Medulla oblongata (tissue), 1 donor: ENCODE data around the gene VILL.
A peak's percentile ranks its signal among the peaks of the same experiment; 100 is the strongest.

ENCODE experiments used
- DNase-seq: peaks from one replicate; pipeline ENCODE4 v3.0.0-alpha.2; 2015; ENCODE audit errors: extremely low spot score

The VILL gene

DNA sequence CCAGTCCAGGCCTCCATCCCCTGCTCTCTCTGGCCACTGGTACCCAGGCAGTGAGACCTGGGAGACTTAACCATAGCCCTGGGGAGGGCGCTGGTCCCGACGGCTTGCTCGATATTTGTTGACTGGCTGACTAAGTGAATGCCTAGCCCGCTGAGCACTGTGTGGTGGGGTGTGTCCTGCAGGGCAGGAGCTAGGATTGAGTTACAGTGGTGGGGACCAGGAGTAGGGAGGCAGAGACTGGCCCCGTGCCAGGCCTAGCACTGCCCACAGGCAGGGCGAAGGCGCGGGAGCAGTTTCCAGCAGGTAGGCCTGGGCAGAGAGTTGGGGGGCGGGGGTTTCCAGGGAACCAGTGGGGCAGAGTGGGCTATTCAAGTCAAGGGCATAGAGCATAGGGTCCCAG lies at the start of gene VILL:
Gene VILL, plus strand, starts transcription at position 260 of the 400 bp plus-strand sequence. CDS start 2,887 bp downstream, outside the sequence.
- DNase-seq = no peak

DNA sequence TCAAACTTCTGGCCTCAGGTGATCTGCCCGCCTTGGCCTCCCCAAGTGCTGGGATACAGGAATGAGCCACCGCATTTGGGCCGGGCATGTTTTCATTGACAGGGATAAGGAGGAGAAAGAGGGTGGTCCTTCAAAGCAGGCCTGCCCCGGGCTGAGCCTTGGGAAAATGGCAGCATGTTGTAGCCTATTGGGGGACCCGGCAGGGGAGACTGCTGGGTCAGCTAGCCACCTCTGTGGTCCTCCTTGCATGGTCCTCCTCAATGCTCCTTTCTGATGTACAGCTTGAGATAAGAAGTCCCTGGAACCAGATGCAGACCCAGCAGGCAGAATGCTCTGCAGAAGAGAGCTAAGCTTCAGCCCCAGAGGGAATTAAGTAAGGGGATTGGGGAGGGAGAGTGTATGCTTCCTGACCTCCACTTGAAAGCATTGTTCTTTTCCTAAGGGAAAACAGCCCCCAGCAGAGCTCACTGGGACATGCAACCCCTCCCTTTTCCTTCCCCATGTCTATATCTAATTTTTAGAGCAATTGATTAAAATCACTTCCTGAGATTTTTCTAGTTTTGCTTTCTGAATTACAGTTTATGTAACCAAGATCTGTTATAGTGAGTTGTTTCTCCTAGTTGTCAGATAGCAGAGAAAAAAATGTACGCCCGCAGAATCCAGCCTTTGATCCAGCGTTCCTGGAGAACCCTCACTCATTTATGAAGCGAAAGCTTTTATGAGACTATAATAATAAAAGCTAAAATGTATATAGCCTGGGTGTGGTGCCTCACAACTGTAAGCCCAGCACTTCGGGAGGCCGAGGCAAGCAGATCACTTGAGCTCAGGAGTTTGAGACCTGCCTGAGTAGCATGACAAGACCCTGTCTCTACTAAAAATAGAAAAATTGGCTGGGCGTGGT lies 48.7 kb upstream of the VILL start:
- DNase-seq = no peak

DNA sequence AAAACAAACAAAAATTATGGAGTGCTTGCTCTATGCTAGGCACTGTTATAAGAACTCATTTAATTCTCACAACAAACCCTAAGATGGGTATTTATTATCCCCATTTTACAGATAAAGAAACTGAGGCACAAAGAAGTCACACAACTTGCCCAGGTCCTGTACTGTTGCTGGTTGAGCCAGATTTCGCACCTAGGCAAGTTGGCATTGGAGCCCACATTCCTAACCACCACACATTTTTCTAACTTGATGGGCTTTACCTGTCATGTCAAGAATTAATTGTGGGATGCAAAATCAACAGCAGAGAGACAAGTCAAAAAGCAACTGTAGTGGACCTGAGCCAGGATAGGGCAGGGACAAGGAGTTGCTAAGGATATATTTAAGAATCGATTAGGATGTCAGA lies 47.9 kb upstream of the VILL start:
- DNase-seq = no peak

DNA sequence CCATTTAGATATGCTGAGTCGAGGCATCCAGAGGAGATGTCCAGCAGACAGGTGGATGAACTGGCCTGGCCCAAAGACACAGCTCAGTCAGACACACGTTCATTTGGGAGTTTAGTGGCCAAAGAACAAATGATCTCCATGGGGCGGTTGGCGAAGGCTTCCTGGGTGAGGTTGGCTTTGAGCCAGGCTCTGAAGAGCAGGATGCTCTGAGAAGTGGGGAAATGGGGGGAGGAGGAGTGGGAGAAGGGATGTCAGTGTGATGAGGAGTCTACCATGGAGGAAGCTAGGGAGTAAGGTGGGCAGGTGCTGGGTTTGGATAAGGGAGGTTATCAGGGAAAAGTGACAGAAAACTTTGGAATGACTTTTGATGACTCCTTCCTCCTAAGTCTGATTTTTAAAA lies 47.5 kb upstream of the VILL start:
- DNase-seq = no peak

DNA sequence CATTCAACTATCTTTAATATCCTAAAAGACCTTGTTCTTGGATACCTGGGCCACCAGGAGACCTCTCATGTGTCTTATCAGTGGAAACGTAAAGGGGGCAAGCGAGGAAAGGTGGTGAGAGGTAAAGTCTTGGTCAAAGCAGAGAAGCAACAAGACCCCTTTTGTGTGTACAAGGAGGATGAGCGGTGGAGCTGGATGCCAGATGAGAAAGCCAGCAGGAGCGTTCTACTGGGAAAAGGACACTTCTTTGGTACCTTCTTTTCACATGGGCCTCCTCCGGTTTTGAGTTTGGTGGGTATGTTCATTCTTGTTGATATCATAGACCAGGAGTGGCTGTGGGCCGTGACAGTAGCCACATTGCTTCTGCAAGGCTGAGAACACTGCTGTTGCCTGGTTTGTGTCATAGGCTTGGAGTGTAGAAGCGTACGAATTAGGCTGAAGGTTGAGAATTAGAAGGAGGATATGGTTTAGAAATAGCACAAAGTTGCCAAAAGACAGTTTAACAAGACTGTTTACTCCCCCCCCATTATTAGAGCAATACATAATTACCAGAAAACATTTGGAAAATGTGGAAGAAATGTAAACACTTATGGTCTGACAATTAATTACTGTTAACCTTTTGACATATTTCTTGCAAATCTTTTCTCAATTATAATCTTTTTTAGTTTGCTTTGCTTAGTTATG lies 46.8 kb upstream of the VILL start:
- DNase-seq = no peak

GRCh38 chr3:37944391-37944842 lies 46.2 kb upstream of the VILL start:
- no peak for DNase-seq

GRCh38 chr3:37945156-37945806 lies 45.3 kb upstream of the VILL start:
- DNase-seq = no peak

GRCh38 chr3:37945807-37946530 lies 44.6 kb upstream of the VILL start:
- DNase-seq = no peak

GRCh38 chr3:37946531-37946889 lies 44.1 kb upstream of the VILL start:
- DNase-seq = no peak

DNA sequence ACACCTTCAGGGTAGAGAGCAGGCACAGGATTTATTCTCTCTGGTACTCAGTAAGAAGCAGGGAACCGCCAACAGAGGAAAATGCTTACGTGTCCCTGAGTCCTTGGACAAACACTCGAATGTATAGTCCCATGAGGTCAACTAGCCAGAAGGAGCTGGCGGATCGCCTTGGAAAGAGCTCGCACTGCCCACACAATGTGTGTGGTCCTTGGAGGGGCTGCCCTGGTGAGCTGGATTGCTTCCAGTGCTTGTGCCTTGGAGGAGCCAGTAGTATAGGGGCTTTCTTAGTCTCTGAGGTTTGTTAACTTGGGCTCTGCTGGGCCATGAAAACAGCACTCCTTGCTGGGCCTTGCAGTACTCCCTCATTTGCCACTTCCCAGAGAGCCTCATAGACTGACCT lies 40.7 kb upstream of the VILL start:
- DNase-seq = no peak

GRCh38 chr3:37952564-37952963 lies 38.0 kb upstream of the VILL start:
- no peak for DNase-seq

DNA sequence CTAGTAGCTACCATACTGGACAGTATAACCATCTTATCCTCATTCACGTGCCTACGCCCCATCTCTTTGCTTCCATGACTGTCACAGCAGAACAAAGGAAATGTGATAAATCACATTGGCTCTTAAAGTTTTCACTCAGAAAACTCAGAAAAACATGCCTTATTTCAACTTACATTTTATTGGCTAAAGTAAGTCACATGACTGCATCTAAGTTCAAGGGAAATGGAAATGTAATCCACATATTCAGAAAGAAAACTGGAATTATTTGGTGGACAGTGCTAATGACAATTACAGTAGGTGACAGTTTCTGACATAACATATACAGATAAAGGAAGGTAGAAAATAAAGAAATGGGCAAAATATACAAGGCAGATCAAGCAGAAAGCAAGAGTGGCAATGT lies 37.4 kb upstream of the VILL start:
- DNase-seq = no peak

- DNase-seq = no peak
These were observed 36.7 kb upstream of the VILL start for GRCh38 chr3:37953707-37954394.

- DNase-seq = no peak
These were observed 35.7 kb upstream of the VILL start for GRCh38 chr3:37954881-37955280.

DNA sequence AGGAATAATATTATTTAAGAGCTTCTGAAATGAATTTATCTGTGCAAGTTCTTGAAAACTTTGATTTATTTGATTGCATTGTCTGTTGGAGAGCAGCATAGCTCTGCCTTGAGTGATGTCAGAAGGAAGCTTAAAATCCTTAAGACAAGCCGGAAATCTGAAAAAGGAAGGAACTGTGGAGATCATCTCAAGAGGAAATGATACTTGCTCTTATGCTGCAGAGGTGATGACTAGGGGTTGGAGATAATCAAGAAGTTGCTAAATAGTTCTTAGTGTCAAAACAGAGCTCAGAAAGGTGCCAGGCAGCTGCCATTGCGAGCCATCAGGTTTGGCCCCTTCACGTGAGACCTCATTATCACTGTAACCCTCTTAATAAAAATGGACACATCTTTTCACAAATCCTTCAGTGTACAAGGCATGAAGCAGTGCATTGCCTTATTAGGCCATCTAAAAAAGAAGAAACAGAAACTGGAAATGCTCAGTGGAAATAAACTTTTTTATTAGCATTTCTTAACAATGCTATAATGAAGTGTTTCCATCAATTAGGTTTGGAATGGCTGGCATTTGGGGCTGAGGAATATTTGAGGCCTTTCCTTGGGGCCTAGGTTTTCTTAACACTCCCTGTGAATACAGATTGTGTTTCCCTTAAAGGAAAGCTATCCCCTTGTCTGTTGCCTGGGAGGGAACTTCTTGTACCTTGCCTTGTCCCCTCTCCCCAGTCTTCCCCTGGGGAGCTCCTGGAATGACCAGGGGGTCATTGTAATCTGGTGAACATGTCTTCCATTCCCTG lies 34.5 kb upstream of the VILL start:
- peak; percentile 47 for DNase-seq

DNA sequence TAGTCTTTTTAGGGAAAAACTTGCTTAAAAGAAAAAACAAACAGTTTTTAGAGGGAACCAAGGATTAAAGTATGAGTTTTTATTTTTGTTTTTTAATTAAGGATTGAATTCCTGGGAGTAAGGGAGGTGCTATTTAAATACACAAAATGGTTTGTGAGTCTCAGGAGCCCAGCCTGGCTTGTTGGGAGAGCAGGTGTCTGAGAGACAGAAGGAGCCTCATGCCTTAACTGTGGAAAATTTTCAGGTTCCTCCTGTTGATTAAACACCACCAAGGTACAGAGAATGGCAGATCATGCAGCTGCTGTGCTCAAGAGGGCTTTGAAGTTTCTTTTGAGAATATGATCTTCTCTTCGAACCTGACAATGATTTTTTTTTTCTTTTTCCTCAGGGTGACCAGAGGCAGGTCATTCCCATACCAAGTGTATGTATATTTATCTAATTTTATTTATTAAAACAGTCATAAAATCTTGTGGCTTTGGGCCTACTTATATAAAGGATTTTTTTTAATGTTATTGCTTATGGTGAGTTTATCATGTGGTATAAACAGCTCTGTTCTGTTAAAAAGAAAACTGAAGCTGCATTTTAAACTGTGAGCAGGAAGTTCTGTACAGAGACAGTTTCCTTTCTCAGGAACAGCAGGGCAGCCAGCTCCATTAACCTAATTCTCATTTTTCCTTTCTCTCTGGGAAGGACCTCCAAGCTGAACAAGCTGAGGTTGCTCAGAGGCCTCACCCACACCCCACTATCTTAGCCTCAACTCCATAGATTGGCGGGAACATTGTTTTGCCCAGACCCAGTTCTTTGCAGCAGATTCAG lies 33.7 kb upstream of the VILL start:
- no peak for DNase-seq

DNA sequence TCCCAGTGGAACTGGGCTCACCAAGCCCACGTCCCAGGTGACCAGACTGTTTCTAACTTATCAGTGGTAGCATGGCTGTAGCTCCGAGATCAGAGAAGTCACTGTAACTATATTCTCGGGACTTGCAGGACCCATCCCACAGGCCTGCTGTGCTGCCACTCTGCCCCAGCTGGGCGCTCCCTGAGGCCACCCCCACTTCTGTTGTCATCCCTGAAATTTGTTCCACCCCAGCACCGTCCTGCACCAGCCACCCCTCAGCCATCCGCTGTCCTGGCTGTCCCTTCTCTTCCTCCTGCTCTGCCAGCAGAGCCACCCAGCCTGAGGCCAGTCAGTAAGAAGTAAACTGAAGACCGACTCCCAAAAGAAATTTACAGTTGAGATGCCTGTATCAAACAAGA lies 33.0 kb upstream of the VILL start:
- no peak for DNase-seq

GRCh38 chr3:37961622-37962431 lies 28.8 kb upstream of the VILL start:
- DNase-seq = no peak

GRCh38 chr3:37963016-37963415 lies 27.6 kb upstream of the VILL start:
- DNase-seq = no peak
